ENCODE data around the gene PPP1R9A.

GRCh38 chr7:94890216-94890615, 17.2 kb upstream of the PPP1R9A start:
- TF ChIP-seq CTCF (IDR thresholded peaks at IDR 0.05) = no peak
- TF ChIP-seq POLR2AphosphoS5 (IDR thresholded peaks at IDR 0.05) = no peak
- no peak for TF ChIP-seq POLR2A (IDR thresholded peaks at IDR 0.05; ENCODE audit: low read depth)

Measured in esophagus muscularis mucosa (tissue), 3 donors.